Common myeloid progenitor, CD34-positive (primary cell): ENCODE data around the gene CRTAP.

Experiments
- CTCF ChIA-PET: fragments of 350-600 bp; sonication (Branson Sonifier 250); formaldehyde crosslinking; loops from one replicate; lab custom pipeline; 2021; ENCODE audit warnings: antibody characterized with exemption; lab: Charles Lee
- POLR2A ChIA-PET: fragments of 350-600 bp; sonication (Branson Sonifier 250); formaldehyde crosslinking; loops from one replicate; lab custom pipeline; 2021; ENCODE audit warnings: antibody characterized with exemption; lab: Charles Lee
- DNase-seq, 3 donors: peaks; one replicate each; pipeline versions ENCODE4 v3.0.0 to v3.0.0-alpha.2; 2013
- H3K27ac ChIP-seq, 2 experiments: 1 replicate in 1 of 2; 2 replicates in 1 of 2; pipeline ENCODE4 v1.7.0; 2013; ENCODE audit warnings: inconsistent platforms in 2 of 2, low read length in 2 of 2, mild to moderate bottlenecking in 2 of 2, low read depth in 1 of 2, moderate library complexity in 1 of 2; ENCODE audit not compliant: severe bottlenecking in 2 of 2, insufficient read depth in 1 of 2, poor library complexity in 1 of 2
- H3K27me3 ChIP-seq, 5 experiments: replicated peaks in 2 of 5; 1 replicate in 3 of 5; 2 replicates in 2 of 5; pipeline versions ENCODE4 v1.6.1 to v1.7.0; 2013; ENCODE audit warnings: low read length in 4 of 5, mild to moderate bottlenecking in 2 of 5, moderate library complexity in 2 of 5, inconsistent platforms in 1 of 5; ENCODE audit not compliant: insufficient read depth in 5 of 5, control insufficient read depth in 4 of 5
- H3K36me3 ChIP-seq, 4 experiments: 1 replicate in 2 of 4; 2 replicates in 2 of 4; pipeline versions ENCODE4 v1.6.1 to v1.7.0; 2013; ENCODE audit warnings: low read length in 3 of 4, control low read depth in 1 of 4, mild to moderate bottlenecking in 1 of 4; ENCODE audit not compliant: control insufficient read depth in 4 of 4, insufficient read depth in 4 of 4
- H3K4me1 ChIP-seq, 4 experiments: 1 replicate in 3 of 4; 2 replicates in 1 of 4; pipeline versions ENCODE4 v1.6.1 to v1.7.1; 2013; ENCODE audit warnings: low read length in 3 of 4, mild to moderate bottlenecking in 3 of 4, control low read depth in 1 of 4, inconsistent platforms in 1 of 4, moderate library complexity in 1 of 4; ENCODE audit not compliant: control insufficient read depth in 4 of 4, insufficient read depth in 4 of 4; ENCODE audit errors: control extremely low read depth in 1 of 4
- H3K4me3 ChIP-seq, 7 experiments: 1 replicate in 4 of 7; 2 replicates in 3 of 7; pipeline versions ENCODE4 v1.5.1 to v1.7.0; 2013; ENCODE audit warnings: mild to moderate bottlenecking in 7 of 7, low read length in 6 of 7, moderate library complexity in 6 of 7, inconsistent platforms in 2 of 7, low read depth in 2 of 7, control low read depth in 1 of 7; ENCODE audit not compliant: insufficient read depth in 4 of 7, control insufficient read depth in 1 of 7; ENCODE audit errors: extremely low read depth in 1 of 7
- H3K9me3 ChIP-seq, 5 experiments: 1 replicate in 4 of 5; 2 replicates in 1 of 5; pipeline versions ENCODE4 v1.6.1 to v1.7.1; 2013; ENCODE audit warnings: low read length in 4 of 5, mild to moderate bottlenecking in 2 of 5, inconsistent platforms in 1 of 5, low read depth in 1 of 5, moderate library complexity in 1 of 5; ENCODE audit not compliant: control insufficient read depth in 4 of 5, insufficient read depth in 2 of 5; ENCODE audit errors: control extremely low read depth in 1 of 5
- WGBS: methylation state at CpG from one replicate; pipeline ENCODE4 v1.1.5; 2013; ENCODE audit not compliant: insufficient coverage; 5-methylcytosine and 5-hydroxymethylcytosine counted together

Gene CRTAP

DNA sequence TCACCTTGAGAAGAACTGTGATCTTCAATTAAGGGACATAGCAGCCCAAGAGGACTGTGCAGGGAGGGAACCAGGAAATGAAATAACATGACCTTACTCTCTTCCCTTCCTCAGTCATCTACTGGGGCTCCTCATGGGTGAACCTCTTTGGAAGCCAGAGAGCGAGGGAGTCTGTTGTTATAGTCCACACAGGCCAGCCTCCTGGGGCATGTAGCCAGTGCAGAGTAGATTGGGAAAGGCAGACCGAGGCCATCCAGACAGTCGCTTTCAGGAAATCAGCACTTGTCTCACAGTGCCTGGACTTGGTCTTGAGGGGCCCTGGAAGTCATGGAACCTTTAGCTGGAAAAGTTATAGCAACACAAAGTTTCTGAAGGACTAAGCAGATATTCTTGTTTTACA is 6.1 kb downstream of the CRTAP start:
- H3K36me3 ChIP-seq: peaks cover 0 to 58% (median 36%) of the 10 kb centered on the region in 4 experiments
- POLR2A ChIA-PET: no interaction called here
- H3K27me3 ChIP-seq: no peaks in the 10 kb centered on the region
- H3K27ac ChIP-seq: no peak overlapping the region
- CTCF ChIA-PET: no interaction called here
- no peak overlapping the region for H3K4me3 ChIP-seq
- H3K9me3 ChIP-seq: no peaks in the 10 kb centered on the region
- WGBS: 90% methylated on average over 2 of the region's 3 CpGs
- no peak for DNase-seq
- peaks cover 2 to 11% (median 8%) of the 10 kb centered on the region in 4 experiments for H3K4me1 ChIP-seq

DNA sequence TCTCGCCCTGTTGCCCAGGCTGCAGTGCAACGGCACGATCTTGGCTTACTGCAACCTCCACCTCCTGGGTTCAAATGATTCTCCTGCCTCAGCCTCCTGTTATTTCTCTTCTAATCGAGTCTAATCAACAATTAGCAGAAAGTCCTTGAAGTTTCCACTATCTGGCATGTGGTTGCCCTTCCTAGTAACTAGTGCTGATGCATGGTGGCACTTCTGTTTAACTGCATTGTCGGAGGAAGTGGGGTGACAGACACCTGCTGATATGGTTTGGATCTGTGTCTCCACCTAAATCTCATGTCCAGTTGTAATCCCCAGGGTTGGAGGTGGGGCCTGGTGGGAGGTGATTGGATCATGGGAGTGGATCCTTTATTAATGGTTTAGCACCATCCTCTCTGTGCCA is 9.2 kb downstream of the CRTAP start:
- Histone ChIP-seq H3K4me1 (no peaks in the 10 kb centered on the region), H3K27ac (no peak overlapping the region), H3K27me3 (no peaks in the 10 kb centered on the region), H3K4me3 (no peak overlapping the region), H3K9me3 (no peaks in the 10 kb centered on the region), H3K36me3 (peaks cover 2 to 63% (median 41%) of the 10 kb centered on the region in 4 experiments)
- 93% methylated on average over 5 of the region's 5 CpGs for WGBS
- peak in 1 of 3 donors; percentile 19 for DNase-seq
- ChIA-PET CTCF (interaction anchor here (1.4 kb wide), 1 partner anchor 9 kb away, joined by 3 read pairs; no protein-coding TSS in a partner anchor), POLR2A (no interaction called here)

DNA sequence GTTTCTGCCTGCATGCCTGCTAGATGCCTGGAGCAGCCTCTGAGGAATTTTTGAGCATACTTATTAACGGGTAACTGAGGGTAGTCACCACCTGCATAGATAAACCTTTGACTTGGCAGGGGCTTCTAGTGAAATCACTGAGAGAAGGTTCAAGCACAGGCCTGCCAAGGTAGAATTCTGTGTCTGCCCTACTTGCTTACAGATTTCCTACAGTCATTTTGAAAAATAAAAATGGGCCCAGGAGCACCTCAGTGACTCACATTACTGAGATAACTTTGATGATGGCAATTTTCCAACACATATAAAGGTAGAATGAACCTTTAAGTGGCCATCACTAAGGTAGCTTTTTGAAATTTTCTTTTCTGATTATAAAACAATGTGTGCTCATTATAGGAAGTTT is 10.8 kb downstream of the CRTAP start:
- no peak for DNase-seq
- no peaks in the 10 kb centered on the region for H3K9me3 ChIP-seq
- whole genome bisulfite sequencing: 100% methylated on average over 1 of the region's 1 CpG

DNA sequence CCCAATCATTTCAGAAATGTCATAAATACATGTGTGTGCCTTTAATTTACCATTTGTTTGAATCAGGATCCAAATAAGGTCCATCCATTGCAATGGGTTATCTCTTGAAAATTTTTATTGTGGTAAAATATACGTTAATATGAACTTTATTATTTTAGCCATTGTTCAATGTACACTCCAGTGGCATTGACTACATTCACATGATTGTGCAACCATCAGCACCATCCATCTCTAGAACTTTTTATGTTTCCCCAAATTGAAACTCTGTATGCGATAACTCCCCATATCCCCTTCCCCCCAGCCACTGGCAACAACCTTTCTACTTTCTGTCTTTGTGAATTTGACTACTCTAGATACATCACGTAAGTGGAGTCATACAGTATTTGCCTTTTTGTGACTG is 12.0 kb downstream of the CRTAP start:
- Histone ChIP-seq H3K27ac (no peak overlapping the region), H3K27me3 (no peaks in the 10 kb centered on the region), H3K4me1 (no peaks in the 10 kb centered on the region), H3K36me3 (peaks cover 4 to 59% (median 40%) of the 10 kb centered on the region in 4 experiments), H3K9me3 (no peaks in the 10 kb centered on the region), H3K4me3 (no peak overlapping the region)
- no peak for DNase-seq
- 94% methylated on average over 2 of the region's 3 CpGs for WGBS
- POLR2A ChIA-PET: no interaction called here
- CTCF ChIA-PET: no interaction called here

More for the DNA sequence above, 10.8 kb downstream of the CRTAP start:
- no peaks in the 10 kb centered on the region for H3K27me3 ChIP-seq
- ChIA-PET POLR2A (no interaction called here), CTCF (interaction anchor here (1.2 kb wide), 1 partner anchor 194 kb away, joined by 3 read pairs; no protein-coding TSS in a partner anchor)
- H3K36me3 ChIP-seq: peaks cover 2 to 55% (median 37%) of the 10 kb centered on the region in 4 experiments
- no peak overlapping the region for H3K4me3 ChIP-seq
- H3K4me1 ChIP-seq: no peaks in the 10 kb centered on the region
- H3K27ac ChIP-seq: no peak overlapping the region

DNA sequence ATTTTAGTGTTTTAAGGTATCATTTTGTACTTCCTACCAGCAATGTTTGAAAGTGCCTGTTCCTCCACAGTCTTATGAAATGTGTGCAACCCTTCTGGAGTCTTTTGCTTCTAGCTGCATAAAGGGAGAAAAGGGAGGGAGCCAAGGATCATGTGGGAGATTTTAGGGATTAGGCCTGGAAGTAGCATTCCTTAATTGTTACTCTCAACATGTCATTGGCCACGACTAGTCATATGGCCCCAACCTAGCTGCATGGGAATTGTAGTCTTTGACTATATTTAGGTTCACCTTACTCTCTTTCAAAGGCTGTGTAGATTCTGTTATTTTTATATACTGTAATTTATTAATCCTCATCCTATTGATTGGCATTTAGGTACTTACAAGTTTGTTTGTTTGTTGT is 14.9 kb downstream of the CRTAP start:
- CTCF ChIA-PET: interaction anchor here (1.2 to 5.9 kb wide), 3 partner anchors 14 to 245 kb away, joined by 3 to 69 read pairs (median 3); no protein-coding TSS in a partner anchor
- H3K27me3 ChIP-seq: no peaks in the 10 kb centered on the region
- no peak for DNase-seq
- no peaks in the 10 kb centered on the region for H3K9me3 ChIP-seq
- no peak overlapping the region for H3K4me3 ChIP-seq
- peaks cover 4 to 58% (median 36%) of the 10 kb centered on the region in 4 experiments for H3K36me3 ChIP-seq
- no peaks in the 10 kb centered on the region for H3K4me1 ChIP-seq
- POLR2A ChIA-PET: no interaction called here
- no peak overlapping the region for H3K27ac ChIP-seq
- WGBS: no CpG with 5 or more reads among the region's 1 CpG

DNA sequence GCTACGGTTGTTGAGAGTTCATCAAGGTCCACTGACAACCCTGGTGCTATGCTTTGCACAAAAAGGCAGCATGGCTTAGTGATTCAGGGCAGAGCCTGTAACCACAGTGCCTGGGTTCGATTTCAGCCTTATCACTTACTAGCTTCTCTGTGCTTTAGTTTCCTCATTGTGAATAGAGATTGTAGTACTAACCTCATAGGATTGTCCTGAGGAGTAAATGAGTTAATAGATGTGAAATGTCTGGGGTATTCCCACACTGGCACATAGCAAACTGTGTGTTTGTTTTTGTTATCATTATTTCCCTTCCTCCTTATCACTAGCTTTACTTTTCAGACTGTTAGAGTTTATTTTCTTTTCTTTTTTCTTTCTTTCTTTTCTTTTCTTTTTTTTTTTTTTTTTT is 16.3 kb downstream of the CRTAP start:
- Histone ChIP-seq H3K4me3 (no peak overlapping the region), H3K9me3 (no peaks in the 10 kb centered on the region), H3K27me3 (no peaks in the 10 kb centered on the region), H3K4me1 (no peaks in the 10 kb centered on the region), H3K36me3 (peaks cover 4 to 55% (median 32%) of the 10 kb centered on the region in 4 experiments), H3K27ac (no peak overlapping the region)
- CTCF ChIA-PET: interaction anchor here (0.9 to 5.9 kb wide), 3 partner anchors 9 to 244 kb away, joined by 3 to 69 read pairs (median 5); no protein-coding TSS in a partner anchor
- DNase-seq: no peak
- POLR2A ChIA-PET: no interaction called here
- 67% methylated on average over 1 of the region's 2 CpGs for WGBS

DNA sequence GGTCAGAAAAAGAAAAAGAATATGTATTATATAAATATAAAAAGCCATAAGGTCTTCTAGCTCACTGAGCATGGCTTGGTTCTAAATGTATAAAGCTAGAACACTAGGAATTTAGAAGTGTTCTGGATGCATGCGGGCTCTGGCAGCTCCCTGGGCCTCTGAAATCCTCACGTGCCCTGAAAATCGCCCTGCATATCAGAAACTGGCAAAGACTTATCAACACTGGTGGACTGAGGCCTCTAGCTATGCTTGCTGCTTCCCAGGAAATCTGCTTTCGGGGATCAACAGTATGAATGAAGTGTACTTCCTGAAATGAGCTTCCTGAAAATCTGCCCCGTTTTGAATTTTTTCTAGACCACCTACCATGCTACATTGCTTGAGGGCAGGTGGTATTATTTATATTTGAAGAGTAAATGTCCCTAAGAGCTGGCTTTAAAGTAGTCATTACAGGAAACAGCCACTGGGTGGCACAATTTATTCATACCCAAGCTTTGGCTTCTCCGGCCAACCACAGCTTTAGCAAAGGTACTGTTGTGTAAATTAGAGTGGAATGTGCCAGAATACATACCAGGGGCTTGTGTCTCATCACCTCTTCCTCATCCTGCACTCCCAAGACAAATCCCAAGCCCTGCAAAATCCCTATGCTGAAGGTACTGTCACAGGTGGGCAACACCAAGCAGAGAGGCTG is 17.7 kb downstream of the CRTAP start:
- ChIA-PET POLR2A (no interaction called here), CTCF (interaction anchor here (0.7 to 5.9 kb wide), 17 partner anchors 8 to 656 kb away, joined by 3 to 69 read pairs (median 4); partner anchors contain the start of gene CRTAP)
- peaks cover 0 to 3% (median 0%) of the 10 kb centered on the region in 5 experiments for H3K9me3 ChIP-seq
- no peak overlapping the region for H3K27ac ChIP-seq
- no peaks in the 10 kb centered on the region for H3K4me1 ChIP-seq
- H3K4me3 ChIP-seq: no peak overlapping the region
- WGBS: 76% methylated on average over 4 of the region's 6 CpGs
- peaks cover 5 to 53% (median 35%) of the 10 kb centered on the region in 4 experiments for H3K36me3 ChIP-seq
- peak; percentile 56 to 75 (median 68) for DNase-seq
- no peaks in the 10 kb centered on the region for H3K27me3 ChIP-seq
